COLO668 (cell line): Measurements from ENCODE around the gene IL1RL1.
"Not testable (repeated sequence)": the region's sequence is repeated elsewhere in the genome, so short reads cannot be mapped to it uniquely, and the experiment has no call there.

Experiments used
- DNase-seq: peaks from one replicate; lab custom pipeline; 2025; ENCODE audit not compliant: unreplicated experiment; lab: John Stamatoyannopoulos, UW

IL1RL1 gene

GRCh38 chr2:102291319-102292075 is 19.9 kb upstream of the IL1RL1 start:
- DNase-seq: peak; percentile 57

- no peak for DNase-seq
These were observed 16.4 kb upstream of the IL1RL1 start for GRCh38 chr2:102294802-102295489.

- no peak for DNase-seq
These were observed 15.8 kb upstream of the IL1RL1 start for GRCh38 chr2:102295566-102295965.

- no peak for DNase-seq
These were observed 14.9 kb upstream of the IL1RL1 start for GRCh38 chr2:102296449-102296848.

- no peak for DNase-seq
These were observed 13.5 kb upstream of the IL1RL1 start for GRCh38 chr2:102297891-102298290.

- no peak for DNase-seq
These were observed 9.4 kb upstream of the IL1RL1 start for GRCh38 chr2:102301867-102302362.

- no peak for DNase-seq
These were observed 8.9 kb upstream of the IL1RL1 start for GRCh38 chr2:102302458-102302857.

- DNase-seq: no peak
These were observed 7.8 kb upstream of the IL1RL1 start for GRCh38 chr2:102303589-102303988.

GRCh38 chr2:102304268-102304667 is 7.1 kb upstream of the IL1RL1 start:
- no peak for DNase-seq

GRCh38 chr2:102304711-102305611 is 6.4 kb upstream of the IL1RL1 start:
- no peak for DNase-seq

- no peak for DNase-seq
These were observed 5.2 kb upstream of the IL1RL1 start for GRCh38 chr2:102306125-102306524.

GRCh38 chr2:102313025-102313424 is 1.7 kb downstream of the IL1RL1 start:
- DNase-seq: no peak

GRCh38 chr2:102313471-102313870 is 2.1 kb downstream of the IL1RL1 start:
- no peak for DNase-seq

- DNase-seq: no peak
These were observed 2.6 kb downstream of the IL1RL1 start for GRCh38 chr2:102313950-102314349.

- no peak for DNase-seq
These were observed 4.6 kb downstream of the IL1RL1 start for GRCh38 chr2:102315921-102316320.

GRCh38 chr2:102317715-102318114 is 6.4 kb downstream of the IL1RL1 start:
- no peak for DNase-seq

GRCh38 chr2:102318437-102318836 is 7.1 kb downstream of the IL1RL1 start:
- DNase-seq: no peak

- DNase-seq: no peak
These were observed 10.8 kb downstream of the IL1RL1 start for GRCh38 chr2:102321941-102322719.

GRCh38 chr2:102324914-102325313 is 13.6 kb downstream of the IL1RL1 start:
- DNase-seq: not testable (repeated sequence)

GRCh38 chr2:102331311-102331980 is 20.1 kb downstream of the IL1RL1 start:
- DNase-seq: no peak
